ENCODE measurements around the gene HMGN1.

DNA sequence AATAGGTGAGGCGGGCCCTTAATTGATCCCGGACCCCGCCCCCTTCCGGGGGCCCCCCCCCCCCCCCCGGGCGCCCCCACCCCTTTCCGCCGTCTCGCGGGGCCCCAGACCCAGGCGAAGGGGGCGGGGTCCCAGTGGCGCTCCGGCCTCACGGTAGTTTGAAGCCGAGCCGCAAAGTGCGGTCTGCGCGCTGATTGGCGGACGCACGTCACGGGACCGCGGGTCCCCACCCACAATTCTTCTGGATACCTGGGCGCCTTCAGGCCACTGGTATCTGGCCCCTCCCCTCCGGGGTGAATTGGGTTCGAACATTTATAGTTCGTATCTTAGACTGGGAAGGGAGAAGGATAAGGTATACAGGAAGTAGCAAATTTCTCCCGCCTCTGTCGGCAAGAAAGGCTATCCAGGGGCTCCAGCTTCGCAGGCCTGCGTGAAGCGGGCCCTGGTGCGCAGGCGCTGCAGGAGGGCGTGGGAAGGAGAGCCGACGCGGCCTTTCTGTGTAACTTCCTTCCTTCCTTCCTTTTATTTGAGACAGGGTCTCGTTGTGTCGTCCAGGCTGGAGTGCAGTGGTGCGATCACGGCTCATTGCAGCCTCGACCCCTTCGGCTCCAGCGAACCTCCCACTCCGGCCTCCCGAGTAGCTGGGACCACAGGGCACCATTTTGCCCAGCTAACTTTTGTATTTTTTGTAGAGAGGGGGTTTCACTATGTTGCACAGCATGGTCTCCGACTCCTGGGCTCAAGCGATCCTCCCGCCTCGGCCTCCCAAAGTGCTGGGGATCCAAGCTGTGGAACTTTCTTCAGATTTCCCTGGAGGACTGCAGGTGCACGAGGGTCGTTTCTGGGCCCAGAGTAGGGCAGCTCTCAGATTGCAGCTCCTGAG lies 564 bp upstream of the HMGN1 start:
- TF ChIP-seq, protein P1, sequence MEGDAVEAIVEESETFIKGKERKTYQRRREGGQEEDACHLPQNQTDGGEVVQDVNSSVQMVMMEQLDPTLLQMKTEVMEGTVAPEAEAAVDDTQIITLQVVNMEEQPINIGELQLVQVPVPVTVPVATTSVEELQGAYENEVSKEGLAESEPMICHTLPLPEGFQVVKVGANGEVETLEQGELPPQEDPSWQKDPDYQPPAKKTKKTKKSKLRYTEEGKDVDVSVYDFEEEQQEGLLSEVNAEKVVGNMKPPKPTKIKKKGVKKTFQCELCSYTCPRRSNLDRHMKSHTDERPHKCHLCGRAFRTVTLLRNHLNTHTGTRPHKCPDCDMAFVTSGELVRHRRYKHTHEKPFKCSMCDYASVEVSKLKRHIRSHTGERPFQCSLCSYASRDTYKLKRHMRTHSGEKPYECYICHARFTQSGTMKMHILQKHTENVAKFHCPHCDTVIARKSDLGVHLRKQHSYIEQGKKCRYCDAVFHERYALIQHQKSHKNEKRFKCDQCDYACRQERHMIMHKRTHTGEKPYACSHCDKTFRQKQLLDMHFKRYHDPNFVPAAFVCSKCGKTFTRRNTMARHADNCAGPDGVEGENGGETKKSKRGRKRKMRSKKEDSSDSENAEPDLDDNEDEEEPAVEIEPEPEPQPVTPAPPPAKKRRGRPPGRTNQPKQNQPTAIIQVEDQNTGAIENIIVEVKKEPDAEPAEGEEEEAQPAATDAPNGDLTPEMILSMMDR (IDR thresholded peaks at IDR 0.05; ENCODE audit: low read depth, low read length) = no peak
- peak; percentile 79 for TF ChIP-seq POLR2A (IDR thresholded peaks at IDR 0.05; ENCODE audit: extremely low read depth, insufficient read length)
- TF ChIP-seq MAX (IDR thresholded peaks at IDR 0.05; ENCODE audit: low read depth, low read length) = peak; percentile 78
